GM23338 (cell line): ENCODE data around the gene C11orf91. TPM values are rescaled to one million over a fixed set of nuclear protein-coding genes. Genes with fewer than 3 reads are reported as not detected.

Experiments used
- ATAC-seq: fragments of 200-7000 bp; cut with Tn5 transposase; 3 replicates; pipeline ENCODE4 v1.9.1; 2020
- DNase-seq: peaks from one replicate; pipeline ENCODE4 v3.0.0-alpha.2; 2015; ENCODE audit warnings: low spot score
- H2AFZ ChIP-seq: fragments of 200-600 bp; sonication (generic); 2 replicates; pipeline ENCODE4 v1.8.0; 2016; ENCODE audit warnings: antibody characterized with exemption, mild to moderate bottlenecking, moderate library complexity
- H3F3A ChIP-seq: fragments of 200-600 bp; sonication (generic); replicated peaks from 2 replicates; pipeline ENCODE4 v1.8.0; 2017; ENCODE audit warnings: antibody characterized with exemption, mixed run types, low read depth
- H3K27ac ChIP-seq: fragments of 200-600 bp; sonication (generic); 2 replicates; pipeline ENCODE4 v1.6.1; 2016; ENCODE audit warnings: low read depth
- H3K27me3 ChIP-seq: fragments of 200-600 bp; sonication (generic); 2 replicates; pipeline ENCODE4 v1.8.0; 2016; ENCODE audit warnings: mild to moderate bottlenecking, mixed run types, moderate library complexity; ENCODE audit not compliant: insufficient read depth
- H3K36me3 ChIP-seq: fragments of 200-600 bp; sonication (generic); 2 replicates; pipeline ENCODE4 v1.8.0; 2016; ENCODE audit warnings: mild to moderate bottlenecking; ENCODE audit not compliant: insufficient read depth
- H3K4me1 ChIP-seq: fragments of 200-600 bp; sonication (generic); 2 replicates; pipeline ENCODE4 v1.8.0; 2016; ENCODE audit warnings: mild to moderate bottlenecking, moderate library complexity; ENCODE audit not compliant: insufficient read depth
- H3K4me2 ChIP-seq: fragments of 200-600 bp; sonication (generic); 2 replicates; pipeline ENCODE4 v1.7.1; 2017; ENCODE audit warnings: mixed run types
- H3K4me3 ChIP-seq: fragments of 200-600 bp; sonication (generic); 2 replicates; pipeline ENCODE4 v1.6.1; 2016; ENCODE audit warnings: mixed run types
- H3K79me2 ChIP-seq: fragments of 200-600 bp; sonication (generic); replicated peaks from 2 replicates; pipeline ENCODE4 v1.8.0; 2017; ENCODE audit warnings: mild to moderate bottlenecking; ENCODE audit not compliant: insufficient read depth
- H3K9me2 ChIP-seq: fragments of 200-600 bp; sonication (generic); 2 replicates; pipeline ENCODE4 v1.8.0; 2017; ENCODE audit not compliant: insufficient read depth
- H4K20me1 ChIP-seq: fragments of 200-600 bp; sonication (generic); replicated peaks from 2 replicates; pipeline ENCODE4 v1.8.0; 2017; ENCODE audit warnings: mild to moderate bottlenecking; ENCODE audit not compliant: insufficient read depth
- H3K27ac Mint-ChIP-seq: 2 replicates; pipeline ENCODE4 v1.8.0; 2020; ENCODE audit warnings: inconsistent platforms, mild to moderate bottlenecking, moderate library complexity, mixed read lengths
- H3K27me3 Mint-ChIP-seq: 3 replicates; pipeline ENCODE4 v1.8.0; 2022; ENCODE audit warnings: low read depth, mild to moderate bottlenecking, moderate library complexity, mixed read lengths, inconsistent platforms; ENCODE audit not compliant: insufficient read depth, poor library complexity
- H3K36me3 Mint-ChIP-seq: 3 replicates; pipeline ENCODE4 v1.8.0; 2021; ENCODE audit warnings: low read depth, mild to moderate bottlenecking, inconsistent platforms, moderate library complexity, mixed read lengths
- H3K4me1 Mint-ChIP-seq: 3 replicates; pipeline ENCODE4 v1.8.0; 2020; ENCODE audit warnings: mild to moderate bottlenecking, inconsistent platforms, mixed read lengths
- H3K4me3 Mint-ChIP-seq: 3 replicates; pipeline ENCODE4 v1.8.0; 2021; ENCODE audit warnings: moderate library complexity, mild to moderate bottlenecking, inconsistent platforms, mixed read lengths
- H3K9me3 Mint-ChIP-seq: 3 replicates; pipeline ENCODE4 v1.8.0; 2020; ENCODE audit warnings: moderate library complexity, mild to moderate bottlenecking, inconsistent platforms, mixed read lengths
- CREB1 ChIP-seq: fragments of 250-450 bp; sonication (Bioruptor Pico); IDR thresholded peaks from 2 replicates; pipeline ENCODE4 v1.5.0; 2020; ENCODE audit warnings: low read depth, mild to moderate bottlenecking, moderate library complexity
- ETS1 ChIP-seq: IDR thresholded peaks from 2 replicates; pipeline ENCODE4 v1.6.1; 2016; ENCODE audit warnings: antibody characterized with exemption
- EZH2 ChIP-seq: fragments of 200-600 bp; sonication (generic); IDR thresholded peaks from one replicate; pipeline ENCODE4 v1.8.0; 2017; ENCODE audit warnings: antibody characterized with exemption, mild to moderate bottlenecking, low read depth; ENCODE audit not compliant: unreplicated experiment
- EZH2phosphoT487 ChIP-seq: fragments of 200-600 bp; sonication (generic); IDR thresholded peaks from one replicate; pipeline ENCODE4 v1.8.1; 2018; ENCODE audit warnings: antibody characterized with exemption; ENCODE audit not compliant: unreplicated experiment
- JUNB ChIP-seq: IDR thresholded peaks from one replicate; pipeline ENCODE4 v1.6.1; 2016; ENCODE audit warnings: antibody characterized with exemption; ENCODE audit not compliant: unreplicated experiment
- NANOG ChIP-seq: IDR thresholded peaks from 2 replicates; pipeline ENCODE4 v1.6.1; 2016; ENCODE audit warnings: antibody characterized with exemption, borderline replicate concordance
- POLR2AphosphoS5 ChIP-seq: IDR thresholded peaks from 2 replicates; pipeline ENCODE4 v1.6.1; 2016; ENCODE audit warnings: antibody characterized with exemption, low read depth
- STAT1 ChIP-seq: IDR thresholded peaks from one replicate; pipeline ENCODE4 v1.6.1; 2016; ENCODE audit warnings: antibody characterized with exemption; ENCODE audit not compliant: unreplicated experiment
- ZNF114 ChIP-seq: fragments of 250-450 bp; sonication (Bioruptor Pico); IDR thresholded peaks from 2 replicates; pipeline ENCODE4 v1.5.0; 2020; ENCODE audit warnings: mild to moderate bottlenecking, moderate library complexity
- ZNF331 ChIP-seq: fragments of 250-450 bp; sonication (Bioruptor Pico); IDR thresholded peaks from 2 replicates; pipeline ENCODE4 v1.5.0; 2020; ENCODE audit warnings: low read depth, mild to moderate bottlenecking, moderate library complexity
- polyA plus RNA-seq: library from polyadenylated mRNA; unstranded; fragments of >200 nt; fragmentation: Nextera tagmentation; extraction: Ambion mirVana; gene quantifications from 2 replicates; pipeline ENCODE4 v1.2.1, GENCODE V29; 2016
- total RNA-seq: library from RNA; depleted of rRNA; stranded (reverse); fragments of >200 nt; shearing (Covaris generic); gene quantifications from 2 replicates; pipeline ENCODE4 v1.2.3, GENCODE V29; 2014
- TF ChIP-seq, protein P1 (sequence below): fragments of 250-450 bp; sonication (Bioruptor Pico); IDR thresholded peaks from 2 replicates; pipeline ENCODE4 v1.5.0; 2020; ENCODE audit warnings: mild to moderate bottlenecking, moderate library complexity
- TF ChIP-seq, protein P2 (sequence below): IDR thresholded peaks from one replicate; pipeline ENCODE4 v1.6.1; 2018; ENCODE audit warnings: antibody characterized with exemption; ENCODE audit not compliant: unreplicated experiment
- TF ChIP-seq, protein P3 (sequence below), 2 experiments: fragments of 200-600 bp in 1 of 2; sonication (generic) in 1 of 2; conservative IDR thresholded peaks; 2 replicates each; pipeline versions ENCODE4 v1.5.1 to v1.6.1; 2016 to 2017; ENCODE audit warnings: antibody characterized with exemption in 2 of 2, low read depth in 2 of 2, mild to moderate bottlenecking in 2 of 2, moderate library complexity in 1 of 2

C11orf91 gene
- total and polyA plus RNA-seq, 2 experiments from 2014 or later = not detected

DNA sequence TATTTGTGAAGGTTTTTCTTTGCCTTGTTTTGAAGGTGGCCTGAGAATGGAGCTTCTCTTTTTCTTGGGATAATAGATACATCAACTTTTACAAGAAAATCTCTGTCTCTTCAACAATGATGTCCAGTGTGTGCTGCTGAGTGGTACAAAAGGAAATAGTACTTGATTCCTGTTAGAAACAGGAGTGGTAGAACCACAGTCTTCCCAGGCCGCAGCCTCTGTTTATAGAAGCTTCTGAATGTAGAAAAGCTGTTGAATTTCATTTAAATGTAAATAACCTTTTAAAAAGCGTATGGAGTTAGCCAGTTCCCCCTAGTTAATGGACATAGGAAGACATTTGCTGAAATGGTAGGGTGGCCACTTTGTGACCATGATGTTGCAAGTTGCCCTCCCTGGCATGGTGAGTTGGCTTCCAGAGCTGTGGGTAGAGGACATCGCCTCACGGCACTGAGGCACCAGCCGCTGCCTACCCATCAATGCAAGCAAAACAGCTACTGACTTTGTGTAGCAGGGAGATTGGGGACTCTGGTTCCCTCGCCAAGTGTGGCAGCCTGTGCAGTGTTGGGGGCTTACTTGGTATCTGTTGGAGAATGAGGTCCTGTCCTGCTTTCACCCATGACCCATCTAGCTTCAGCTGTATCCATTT, 31.6 kb downstream of the C11orf91 start:
- no peak for DNase-seq
- TF ChIP-seq EZH2phosphoT487 = no peak
- TF ChIP-seq EZH2 = no peak
- TF ChIP-seq CREB1 (CRISPR knock-in tag) = no peak
- TF ChIP-seq POLR2AphosphoS5 = no peak
- TF ChIP-seq ZNF331 (CRISPR knock-in tag) = no peak
- TF ChIP-seq JUNB = no peak
- TF ChIP-seq, protein P1, sequence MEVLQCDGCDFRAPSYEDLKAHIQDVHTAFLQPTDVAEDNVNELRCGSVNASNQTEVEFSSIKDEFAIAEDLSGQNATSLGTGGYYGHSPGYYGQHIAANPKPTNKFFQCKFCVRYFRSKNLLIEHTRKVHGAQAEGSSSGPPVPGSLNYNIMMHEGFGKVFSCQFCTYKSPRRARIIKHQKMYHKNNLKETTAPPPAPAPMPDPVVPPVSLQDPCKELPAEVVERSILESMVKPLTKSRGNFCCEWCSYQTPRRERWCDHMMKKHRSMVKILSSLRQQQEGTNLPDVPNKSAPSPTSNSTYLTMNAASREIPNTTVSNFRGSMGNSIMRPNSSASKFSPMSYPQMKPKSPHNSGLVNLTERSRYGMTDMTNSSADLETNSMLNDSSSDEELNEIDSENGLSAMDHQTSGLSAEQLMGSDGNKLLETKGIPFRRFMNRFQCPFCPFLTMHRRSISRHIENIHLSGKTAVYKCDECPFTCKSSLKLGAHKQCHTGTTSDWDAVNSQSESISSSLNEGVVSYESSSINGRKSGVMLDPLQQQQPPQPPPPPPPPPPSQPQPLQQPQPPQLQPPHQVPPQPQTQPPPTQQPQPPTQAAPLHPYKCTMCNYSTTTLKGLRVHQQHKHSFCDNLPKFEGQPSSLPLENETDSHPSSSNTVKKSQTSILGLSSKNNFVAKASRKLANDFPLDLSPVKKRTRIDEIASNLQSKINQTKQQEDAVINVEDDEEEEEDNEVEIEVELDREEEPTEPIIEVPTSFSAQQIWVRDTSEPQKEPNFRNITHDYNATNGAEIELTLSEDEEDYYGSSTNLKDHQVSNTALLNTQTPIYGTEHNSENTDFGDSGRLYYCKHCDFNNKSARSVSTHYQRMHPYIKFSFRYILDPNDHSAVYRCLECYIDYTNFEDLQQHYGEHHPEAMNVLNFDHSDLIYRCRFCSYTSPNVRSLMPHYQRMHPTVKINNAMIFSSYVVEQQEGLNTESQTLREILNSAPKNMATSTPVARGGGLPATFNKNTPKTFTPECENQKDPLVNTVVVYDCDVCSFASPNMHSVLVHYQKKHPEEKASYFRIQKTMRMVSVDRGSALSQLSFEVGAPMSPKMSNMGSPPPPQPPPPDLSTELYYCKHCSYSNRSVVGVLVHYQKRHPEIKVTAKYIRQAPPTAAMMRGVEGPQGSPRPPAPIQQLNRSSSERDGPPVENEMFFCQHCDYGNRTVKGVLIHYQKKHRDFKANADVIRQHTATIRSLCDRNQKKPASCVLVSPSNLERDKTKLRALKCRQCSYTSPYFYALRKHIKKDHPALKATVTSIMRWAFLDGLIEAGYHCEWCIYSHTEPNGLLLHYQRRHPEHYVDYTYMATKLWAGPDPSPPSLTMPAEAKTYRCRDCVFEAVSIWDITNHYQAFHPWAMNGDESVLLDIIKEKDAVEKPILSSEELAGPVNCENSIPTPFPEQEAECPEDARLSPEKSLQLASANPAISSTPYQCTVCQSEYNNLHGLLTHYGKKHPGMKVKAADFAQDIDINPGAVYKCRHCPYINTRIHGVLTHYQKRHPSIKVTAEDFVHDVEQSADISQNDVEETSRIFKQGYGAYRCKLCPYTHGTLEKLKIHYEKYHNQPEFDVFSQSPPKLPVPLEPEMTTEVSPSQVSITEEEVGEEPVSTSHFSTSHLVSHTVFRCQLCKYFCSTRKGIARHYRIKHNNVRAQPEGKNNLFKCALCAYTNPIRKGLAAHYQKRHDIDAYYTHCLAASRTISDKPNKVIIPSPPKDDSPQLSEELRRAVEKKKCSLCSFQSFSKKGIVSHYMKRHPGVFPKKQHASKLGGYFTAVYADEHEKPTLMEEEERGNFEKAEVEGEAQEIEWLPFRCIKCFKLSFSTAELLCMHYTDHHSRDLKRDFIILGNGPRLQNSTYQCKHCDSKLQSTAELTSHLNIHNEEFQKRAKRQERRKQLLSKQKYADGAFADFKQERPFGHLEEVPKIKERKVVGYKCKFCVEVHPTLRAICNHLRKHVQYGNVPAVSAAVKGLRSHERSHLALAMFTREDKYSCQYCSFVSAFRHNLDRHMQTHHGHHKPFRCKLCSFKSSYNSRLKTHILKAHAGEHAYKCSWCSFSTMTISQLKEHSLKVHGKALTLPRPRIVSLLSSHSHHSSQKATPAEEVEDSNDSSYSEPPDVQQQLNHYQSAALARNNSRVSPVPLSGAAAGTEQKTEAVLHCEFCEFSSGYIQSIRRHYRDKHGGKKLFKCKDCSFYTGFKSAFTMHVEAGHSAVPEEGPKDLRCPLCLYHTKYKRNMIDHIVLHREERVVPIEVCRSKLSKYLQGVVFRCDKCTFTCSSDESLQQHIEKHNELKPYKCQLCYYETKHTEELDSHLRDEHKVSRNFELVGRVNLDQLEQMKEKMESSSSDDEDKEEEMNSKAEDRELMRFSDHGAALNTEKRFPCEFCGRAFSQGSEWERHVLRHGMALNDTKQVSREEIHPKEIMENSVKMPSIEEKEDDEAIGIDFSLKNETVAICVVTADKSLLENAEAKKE (CRISPR knock-in tag) = no peak
- no peak for TF ChIP-seq STAT1
- TF ChIP-seq, protein P2, sequence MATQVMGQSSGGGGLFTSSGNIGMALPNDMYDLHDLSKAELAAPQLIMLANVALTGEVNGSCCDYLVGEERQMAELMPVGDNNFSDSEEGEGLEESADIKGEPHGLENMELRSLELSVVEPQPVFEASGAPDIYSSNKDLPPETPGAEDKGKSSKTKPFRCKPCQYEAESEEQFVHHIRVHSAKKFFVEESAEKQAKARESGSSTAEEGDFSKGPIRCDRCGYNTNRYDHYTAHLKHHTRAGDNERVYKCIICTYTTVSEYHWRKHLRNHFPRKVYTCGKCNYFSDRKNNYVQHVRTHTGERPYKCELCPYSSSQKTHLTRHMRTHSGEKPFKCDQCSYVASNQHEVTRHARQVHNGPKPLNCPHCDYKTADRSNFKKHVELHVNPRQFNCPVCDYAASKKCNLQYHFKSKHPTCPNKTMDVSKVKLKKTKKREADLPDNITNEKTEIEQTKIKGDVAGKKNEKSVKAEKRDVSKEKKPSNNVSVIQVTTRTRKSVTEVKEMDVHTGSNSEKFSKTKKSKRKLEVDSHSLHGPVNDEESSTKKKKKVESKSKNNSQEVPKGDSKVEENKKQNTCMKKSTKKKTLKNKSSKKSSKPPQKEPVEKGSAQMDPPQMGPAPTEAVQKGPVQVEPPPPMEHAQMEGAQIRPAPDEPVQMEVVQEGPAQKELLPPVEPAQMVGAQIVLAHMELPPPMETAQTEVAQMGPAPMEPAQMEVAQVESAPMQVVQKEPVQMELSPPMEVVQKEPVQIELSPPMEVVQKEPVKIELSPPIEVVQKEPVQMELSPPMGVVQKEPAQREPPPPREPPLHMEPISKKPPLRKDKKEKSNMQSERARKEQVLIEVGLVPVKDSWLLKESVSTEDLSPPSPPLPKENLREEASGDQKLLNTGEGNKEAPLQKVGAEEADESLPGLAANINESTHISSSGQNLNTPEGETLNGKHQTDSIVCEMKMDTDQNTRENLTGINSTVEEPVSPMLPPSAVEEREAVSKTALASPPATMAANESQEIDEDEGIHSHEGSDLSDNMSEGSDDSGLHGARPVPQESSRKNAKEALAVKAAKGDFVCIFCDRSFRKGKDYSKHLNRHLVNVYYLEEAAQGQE = no peak
- TF ChIP-seq, protein P3, sequence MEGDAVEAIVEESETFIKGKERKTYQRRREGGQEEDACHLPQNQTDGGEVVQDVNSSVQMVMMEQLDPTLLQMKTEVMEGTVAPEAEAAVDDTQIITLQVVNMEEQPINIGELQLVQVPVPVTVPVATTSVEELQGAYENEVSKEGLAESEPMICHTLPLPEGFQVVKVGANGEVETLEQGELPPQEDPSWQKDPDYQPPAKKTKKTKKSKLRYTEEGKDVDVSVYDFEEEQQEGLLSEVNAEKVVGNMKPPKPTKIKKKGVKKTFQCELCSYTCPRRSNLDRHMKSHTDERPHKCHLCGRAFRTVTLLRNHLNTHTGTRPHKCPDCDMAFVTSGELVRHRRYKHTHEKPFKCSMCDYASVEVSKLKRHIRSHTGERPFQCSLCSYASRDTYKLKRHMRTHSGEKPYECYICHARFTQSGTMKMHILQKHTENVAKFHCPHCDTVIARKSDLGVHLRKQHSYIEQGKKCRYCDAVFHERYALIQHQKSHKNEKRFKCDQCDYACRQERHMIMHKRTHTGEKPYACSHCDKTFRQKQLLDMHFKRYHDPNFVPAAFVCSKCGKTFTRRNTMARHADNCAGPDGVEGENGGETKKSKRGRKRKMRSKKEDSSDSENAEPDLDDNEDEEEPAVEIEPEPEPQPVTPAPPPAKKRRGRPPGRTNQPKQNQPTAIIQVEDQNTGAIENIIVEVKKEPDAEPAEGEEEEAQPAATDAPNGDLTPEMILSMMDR (conservative IDR thresholded peaks at IDR 0.05; ENCODE audit: low read depth in 2 of 2) = no peak
- TF ChIP-seq NANOG = no peak
- no peak for TF ChIP-seq ZNF114 (CRISPR knock-in tag)
- TF ChIP-seq ETS1 = no peak
- Histone ChIP-seq H3F3A (peaks cover 3% of the 10 kb centered on the region; the same call in 1 of the 2 replicates), H3K9me2 (peaks cover 28% of the 10 kb centered on the region), H3K36me3 (0 out of 2 replicates have a peak, but pooled peaks cover 3% of the 10 kb centered on the region), H2AFZ (peak overlapping the region; percentile 1; the same call in 1 of the 2 replicates), H3K27ac (peak overlapping the region; percentile 53), H3K79me2 (no peaks in the 10 kb centered on the region), H3K4me3 (no peak overlapping the region), H3K4me1 (peaks cover 23% of the 10 kb centered on the region), H4K20me1 (no peaks in the 10 kb centered on the region), H3K4me2 (peak overlapping the region; percentile 21), H3K27me3 (no peaks in the 10 kb centered on the region)
- Mint-ChIP-seq H3K9me3 (peaks cover 13% of the 10 kb centered on the region), H3K36me3 (peaks cover 21% of the 10 kb centered on the region), H3K27ac (no peak overlapping the region), H3K27me3 (peaks cover 4% of the 10 kb centered on the region), H3K4me3 (no peak overlapping the region), H3K4me1 (peaks cover 34% of the 10 kb centered on the region)
- ATAC-seq = no peak
